Aorta (tissue), 5 donors: Measurements from ENCODE around the gene MCM10. TPM values are rescaled to one million over a fixed set of nuclear protein-coding genes. Genes with fewer than 3 reads are reported as not detected.
"Not testable (repeated sequence)": the region's sequence is repeated elsewhere in the genome, so short reads cannot be mapped to it uniquely, and the experiment has no call there.

ENCODE experiments used
- ATAC-seq: fragments of 200-7000 bp; cut with Tn5 transposase; one replicate; pipeline ENCODE4 v1.9.1; 2022; ENCODE audit warnings: moderate library complexity; ENCODE audit not compliant: low FRiP score
- DNase-seq, 2 donors: peaks; one replicate each; pipeline ENCODE4 v3.0.0-alpha.2; 2020
- H3K27ac ChIP-seq, 2 donors: one replicate each; pipeline ENCODE4 v1.5.1; 2013; ENCODE audit warnings: low read length in 2 of 2, mild to moderate bottlenecking in 2 of 2, moderate library complexity in 2 of 2, control low read depth in 1 of 2, inconsistent platforms in 1 of 2, low read depth in 1 of 2
- H3K27me3 ChIP-seq, 2 donors: one replicate each; pipeline ENCODE4 v1.6.1; 2013; ENCODE audit warnings: control low read depth in 1 of 2, low read length in 1 of 2, mild to moderate bottlenecking in 1 of 2, moderate library complexity in 1 of 2; ENCODE audit not compliant: insufficient read depth in 2 of 2, control insufficient read depth in 1 of 2
- H3K36me3 ChIP-seq, 2 donors: one replicate each; pipeline ENCODE4 v1.6.1; 2013; ENCODE audit warnings: control low read depth in 1 of 2, low read length in 1 of 2, mild to moderate bottlenecking in 1 of 2; ENCODE audit not compliant: insufficient read depth in 2 of 2, control insufficient read depth in 1 of 2
- H3K4me1 ChIP-seq, 2 donors: one replicate each; pipeline ENCODE4 v1.6.1; 2013; ENCODE audit warnings: low read length in 2 of 2, control low read depth in 1 of 2, mild to moderate bottlenecking in 1 of 2, moderate library complexity in 1 of 2; ENCODE audit not compliant: insufficient read depth in 2 of 2, control insufficient read depth in 1 of 2
- H3K4me3 ChIP-seq, 2 donors: one replicate each; pipeline ENCODE4 v1.5.1; 2013; ENCODE audit warnings: low read length in 2 of 2, control low read depth in 1 of 2, mild to moderate bottlenecking in 1 of 2
- H3K9me3 ChIP-seq: one replicate; pipeline ENCODE4 v1.6.1; 2013; ENCODE audit warnings: mild to moderate bottlenecking, low read length; ENCODE audit not compliant: control insufficient read depth
- WGBS, 2 donors: extraction: QIAGEN DNeasy Blood & Tissue Kit; methylation state at CpG; one replicate each; pipeline ENCODE4 v1.1.7; 2013; 5-methylcytosine and 5-hydroxymethylcytosine counted together
- intact Hi-C, 2 donors: fragments of 100-400 bp; cut with DNase I; formaldehyde crosslinking; loops; one replicate each; pipeline versions ENCODE4 v1.14.2 to v1.15.0; 2022
- polyA plus RNA-seq, 2 donors: library from polyadenylated mRNA; stranded (reverse); fragments of 200-250 nt; gene quantifications; one replicate each; pipeline ENCODE4 v1.2.3, GENCODE V29; 2013
- total RNA-seq, 2 donors: library from RNA; stranded (reverse); fragmentation: NEBNext Ultra II Directional; extraction: Animal tissue kit (Norgen Biotek cat#: 25700); gene quantifications; one replicate each; pipeline ENCODE4 v1.2.1, GENCODE V29; 2021
- donor health status: healthy with polysubstance abuse.
- donor health status: Bipolar disorder and iron deficiency.
- donor health status: DM: no; HTN: no; CAD: no.
- donor health status: DM: no; HTN: no; CAD: no.
- donor health status: DM: yes; HTN: yes; CAD: no.

Gene MCM10
- total and polyA plus RNA-seq, 4 donors: 0.13 to 0.81 (median 0.78) TPM; not detected in 1

- Histone ChIP-seq H3K4me3 (no peak overlapping the region), H3K4me1 (no peaks in the 10 kb centered on the region), H3K27me3 (no peaks in the 10 kb centered on the region), H3K36me3 (no peaks in the 10 kb centered on the region), H3K9me3 (no peaks in the 10 kb centered on the region), H3K27ac (no peak overlapping the region)
- ATAC-seq (no peak), DNase-seq (no peak)
- intact Hi-C loops: no loop called here
- 55 to 62% methylated on average over 14 of the region's 14 CpGs for WGBS, 2 donors
These were observed 72.0 kb downstream of the MCM10 start for GRCh38 chr10:13233358-13233757.

DNA sequence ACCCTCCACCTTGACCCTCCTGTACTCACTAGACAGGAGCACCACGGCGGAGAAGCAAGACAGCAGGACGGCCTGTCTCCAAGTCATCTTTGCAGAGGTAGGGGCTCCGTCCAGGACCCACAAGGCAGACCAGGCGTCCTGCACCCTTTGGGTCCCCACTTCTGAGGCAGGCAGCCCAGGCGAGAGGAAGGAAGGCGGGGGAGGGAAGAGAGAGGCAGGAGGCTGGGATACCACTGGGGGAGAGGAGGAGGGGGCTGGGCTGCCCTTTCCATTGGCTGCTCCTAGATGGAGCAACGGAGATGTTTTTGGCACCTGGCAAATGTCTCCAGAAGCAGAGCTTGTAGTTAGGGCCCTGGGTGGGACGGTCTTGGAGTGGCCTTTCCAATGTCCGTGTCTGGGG, 72.8 kb downstream of the MCM10 start, which contains the start of gene UCMA:
Gene UCMA (minus strand): TSS at position 203 of the 400 bp plus-strand sequence. CDS start 116 bp downstream, at position 87.
- DNase-seq (no peak), ATAC-seq (no peak)
- no peak within 1 kb of the TSS for H3K4me3 ChIP-seq
- H3K4me1 ChIP-seq: no peaks in the 10 kb centered on the region
- H3K36me3 ChIP-seq: no peaks in the 10 kb centered on the region
- no peaks in the 10 kb centered on the region for H3K9me3 ChIP-seq
- no peak within 1 kb of the TSS for H3K27ac ChIP-seq
- intact Hi-C loops: no loop called here
- WGBS, 2 donors: 54 to 61% methylated on average over 10 of the region's 10 CpGs
- H3K27me3 ChIP-seq: no peaks in the 10 kb centered on the region

DNA sequence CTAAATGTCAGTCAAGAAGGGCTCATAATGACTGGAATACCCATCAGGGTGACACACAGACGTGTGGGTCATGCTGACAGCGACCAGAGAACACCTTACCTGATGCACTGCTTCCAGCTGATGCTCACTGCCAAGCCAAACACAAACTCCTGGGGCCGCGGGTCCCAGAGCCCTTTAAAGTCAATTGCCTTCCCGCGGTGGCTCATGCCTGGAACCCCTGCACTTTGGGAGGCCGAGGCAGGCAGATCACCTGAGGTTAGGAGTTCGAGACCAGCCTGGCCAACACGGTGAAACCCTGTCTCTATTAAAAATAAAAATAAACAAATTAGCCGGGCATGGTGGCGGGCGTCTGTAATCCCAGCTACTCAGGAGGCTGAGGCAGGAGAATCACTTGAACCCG, 73.4 kb downstream of the MCM10 start:
- ATAC-seq, H3K27ac ChIP-seq, H3K4me3 ChIP-seq, H3K9me3 ChIP-seq, intact Hi-C loops, H3K27me3 ChIP-seq, H3K4me1 ChIP-seq, DNase-seq, H3K36me3 ChIP-seq: not testable (repeated sequence)
- WGBS, 2 donors: 82 to 83% methylated on average over 13 of the region's 13 CpGs

GRCh38 chr10:13236638-13237037, 75.3 kb downstream of the MCM10 start:
- Histone ChIP-seq H3K27ac (no peak overlapping the region), H3K4me3 (no peak overlapping the region), H3K27me3 (no peaks in the 10 kb centered on the region), H3K36me3 (no peaks in the 10 kb centered on the region), H3K9me3 (no peaks in the 10 kb centered on the region), H3K4me1 (no peaks in the 10 kb centered on the region)
- intact Hi-C loops: no loop called here
- 83 to 85% methylated on average over 8 of the region's 8 CpGs for WGBS, 2 donors
- DNase-seq: no peak
- ATAC-seq: no peak

- H3K4me3 ChIP-seq: no peak overlapping the region
- no peaks in the 10 kb centered on the region for H3K27me3 ChIP-seq
- no peaks in the 10 kb centered on the region for H3K36me3 ChIP-seq
- intact Hi-C loops: no loop called here
- H3K4me1 ChIP-seq: no peaks in the 10 kb centered on the region
- no peak overlapping the region for H3K27ac ChIP-seq
- no peak for ATAC-seq
- H3K9me3 ChIP-seq: no peaks in the 10 kb centered on the region
- no peak for DNase-seq
- WGBS, 2 donors: 85 to 86% methylated on average over 16 of the region's 16 CpGs
These were observed 77.1 kb downstream of the MCM10 start for GRCh38 chr10:13238271-13239077.

DNA sequence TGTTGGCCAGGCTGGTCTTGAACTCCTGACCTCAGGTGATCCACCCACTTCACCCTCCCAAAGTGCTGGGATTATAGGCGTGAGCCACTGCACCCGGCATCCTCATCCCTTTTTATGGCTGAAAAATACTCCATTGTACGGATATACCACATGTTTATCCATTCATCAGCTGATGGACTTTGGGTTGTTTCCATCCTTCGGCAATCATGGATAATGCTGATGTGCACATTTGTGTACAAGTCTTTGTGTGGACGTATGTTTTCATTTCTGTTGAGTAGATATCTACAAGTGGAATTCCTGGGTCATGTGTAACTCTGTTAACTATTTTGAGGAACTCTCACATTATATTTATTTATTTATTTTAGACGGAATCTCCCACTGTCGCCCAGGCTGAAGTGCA, 78.6 kb downstream of the MCM10 start:
- WGBS, 2 donors: 89 to 93% methylated on average over 7 of the region's 7 CpGs
- H3K4me1 ChIP-seq: no peaks in the 10 kb centered on the region
- no peak overlapping the region for H3K4me3 ChIP-seq
- no peak overlapping the region for H3K27ac ChIP-seq
- H3K9me3 ChIP-seq: peaks cover under 1% of the 10 kb centered on the region
- intact Hi-C loops: no loop called here
- DNase-seq: no peak
- no peak for ATAC-seq
- H3K36me3 ChIP-seq: no peaks in the 10 kb centered on the region
- no peaks in the 10 kb centered on the region for H3K27me3 ChIP-seq

GRCh38 chr10:13241613-13242012, 80.3 kb downstream of the MCM10 start:
- H3K4me3 ChIP-seq: no peak overlapping the region
- DNase-seq: peak in 1 of 2 donors; percentile 2
- no peaks in the 10 kb centered on the region for H3K4me1 ChIP-seq
- WGBS, 2 donors: 78 to 87% methylated on average over 3 of the region's 3 CpGs
- no peaks in the 10 kb centered on the region for H3K36me3 ChIP-seq
- ATAC-seq: no peak
- intact Hi-C loops: no loop called here
- no peak overlapping the region for H3K27ac ChIP-seq
- H3K27me3 ChIP-seq: no peaks in the 10 kb centered on the region
- peaks cover 1% of the 10 kb centered on the region for H3K9me3 ChIP-seq

DNA sequence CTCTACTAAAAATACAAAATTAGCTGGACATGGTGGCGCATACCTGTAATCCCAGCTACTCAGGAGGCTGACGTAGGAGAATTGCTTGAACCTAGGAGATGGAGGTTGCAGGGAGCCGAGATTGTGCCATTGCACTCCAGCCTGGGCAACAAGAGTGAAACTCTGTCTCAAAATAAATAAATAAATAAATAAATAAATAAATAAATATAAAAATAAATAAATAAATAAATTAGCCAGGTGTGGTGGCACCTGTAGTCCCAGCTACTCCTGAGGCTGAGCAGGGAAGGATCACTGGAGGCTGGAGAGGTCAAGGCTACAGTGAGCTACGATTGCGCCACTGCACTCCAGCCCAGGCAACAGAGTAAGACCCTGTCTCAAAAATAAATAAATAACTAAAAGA, 80.9 kb downstream of the MCM10 start:
- DNase-seq, H3K4me1 ChIP-seq, H3K36me3 ChIP-seq, H3K4me3 ChIP-seq, H3K9me3 ChIP-seq, intact Hi-C loops, ATAC-seq, H3K27me3 ChIP-seq, H3K27ac ChIP-seq: not testable (repeated sequence)
- 95 to 97% methylated on average over 5 of the region's 5 CpGs for WGBS, 2 donors

GRCh38 chr10:13247246-13247645, 85.9 kb downstream of the MCM10 start:
- peaks cover 1% of the 10 kb centered on the region for H3K9me3 ChIP-seq
- H3K4me1 ChIP-seq: no peaks in the 10 kb centered on the region
- no peaks in the 10 kb centered on the region for H3K36me3 ChIP-seq
- intact Hi-C loops: no loop called here
- no peak overlapping the region for H3K4me3 ChIP-seq
- no peak overlapping the region for H3K27ac ChIP-seq
- no peaks in the 10 kb centered on the region for H3K27me3 ChIP-seq
- no peak for DNase-seq
- WGBS, 2 donors: 72 to 76% methylated on average over 9 of the region's 9 CpGs
- no peak for ATAC-seq
